ENCODE measurements around the gene CDH13.

DNA sequence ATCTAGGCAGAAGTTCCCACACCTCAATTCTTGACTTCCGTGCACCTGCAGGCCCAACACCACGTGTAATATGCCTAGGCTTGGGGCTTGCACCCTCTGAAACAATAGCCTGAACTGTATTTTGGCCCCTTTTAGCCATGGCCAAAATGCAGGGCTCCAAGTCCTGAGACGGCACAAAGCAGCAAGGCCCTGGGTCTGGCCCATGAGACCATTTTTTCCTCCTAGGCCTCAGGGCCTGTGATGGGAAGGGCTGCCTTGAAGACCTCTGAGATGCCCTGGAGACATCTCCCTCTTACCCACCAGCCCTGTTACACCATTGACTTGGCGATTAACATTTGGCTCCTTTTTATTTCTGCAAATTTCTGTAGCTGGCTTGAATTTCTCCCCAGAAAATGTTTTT lies 238.6 kb downstream of the CDH13 start:
- TF ChIP-seq, protein P1, sequence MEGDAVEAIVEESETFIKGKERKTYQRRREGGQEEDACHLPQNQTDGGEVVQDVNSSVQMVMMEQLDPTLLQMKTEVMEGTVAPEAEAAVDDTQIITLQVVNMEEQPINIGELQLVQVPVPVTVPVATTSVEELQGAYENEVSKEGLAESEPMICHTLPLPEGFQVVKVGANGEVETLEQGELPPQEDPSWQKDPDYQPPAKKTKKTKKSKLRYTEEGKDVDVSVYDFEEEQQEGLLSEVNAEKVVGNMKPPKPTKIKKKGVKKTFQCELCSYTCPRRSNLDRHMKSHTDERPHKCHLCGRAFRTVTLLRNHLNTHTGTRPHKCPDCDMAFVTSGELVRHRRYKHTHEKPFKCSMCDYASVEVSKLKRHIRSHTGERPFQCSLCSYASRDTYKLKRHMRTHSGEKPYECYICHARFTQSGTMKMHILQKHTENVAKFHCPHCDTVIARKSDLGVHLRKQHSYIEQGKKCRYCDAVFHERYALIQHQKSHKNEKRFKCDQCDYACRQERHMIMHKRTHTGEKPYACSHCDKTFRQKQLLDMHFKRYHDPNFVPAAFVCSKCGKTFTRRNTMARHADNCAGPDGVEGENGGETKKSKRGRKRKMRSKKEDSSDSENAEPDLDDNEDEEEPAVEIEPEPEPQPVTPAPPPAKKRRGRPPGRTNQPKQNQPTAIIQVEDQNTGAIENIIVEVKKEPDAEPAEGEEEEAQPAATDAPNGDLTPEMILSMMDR (conservative IDR thresholded peaks at IDR 0.05; ENCODE audit: low read length) = no peak
- TF ChIP-seq EZH2phosphoT487 (IDR thresholded peaks at IDR 0.05; ENCODE audit: borderline replicate concordance, low read depth, low read length) = no peak

Data from OCI-LY7 (cell line).